Astrocyte (in vitro differentiated cells and primary cell): Measurements from ENCODE around the gene VPS39. TPM values are rescaled to one million over a fixed set of nuclear protein-coding genes. Genes with fewer than 3 reads are reported as not detected.
A peak's percentile ranks its signal among the peaks of the same experiment; 100 is the strongest.

ENCODE experiments used
- DNase-seq: peaks from one replicate; pipeline ENCODE4 v3.0.0-alpha.2; 2010; ENCODE audit warnings: low read depth
- FAIRE-seq: peaks from 2 replicates; lab custom pipeline; 2011; peaks lifted over from hg19 to GRCh38; lab: Jason Lieb, UNC
- H2AFZ ChIP-seq: 2 replicates; pipeline ENCODE4 v1.6.0; 2012; ENCODE audit warnings: low read depth, low read length, inconsistent platforms
- H3K27ac ChIP-seq: 2 replicates; pipeline ENCODE4 v1.5.1; 2011; ENCODE audit warnings: low read depth, low read length, inconsistent platforms
- H3K27me3 ChIP-seq: 2 replicates; pipeline ENCODE4 v1.6.0; 2011; ENCODE audit warnings: low read length, inconsistent platforms; ENCODE audit not compliant: insufficient read depth
- H3K36me3 ChIP-seq: 2 replicates; pipeline ENCODE4 v1.5.1; 2011; ENCODE audit warnings: low read length, inconsistent platforms; ENCODE audit not compliant: insufficient read depth
- H3K4me1 ChIP-seq: 2 replicates; pipeline ENCODE4 v1.5.1; 2011; ENCODE audit warnings: low read length, inconsistent platforms; ENCODE audit not compliant: insufficient read depth
- H3K4me2 ChIP-seq: 2 replicates; pipeline ENCODE4 v1.6.0; 2012; ENCODE audit warnings: low read length, inconsistent platforms
- H3K4me3 ChIP-seq: 2 replicates; pipeline ENCODE4 v1.5.1; 2011; ENCODE audit warnings: low read depth, mild to moderate bottlenecking, low read length, inconsistent platforms; ENCODE audit not compliant: insufficient read depth
- H3K79me2 ChIP-seq: 2 replicates; pipeline ENCODE4 v1.6.0; 2012; ENCODE audit warnings: mild to moderate bottlenecking, low read length, inconsistent platforms; ENCODE audit not compliant: insufficient read depth
- H3K9ac ChIP-seq: 2 replicates; pipeline ENCODE4 v1.6.0; 2012; ENCODE audit warnings: mild to moderate bottlenecking, low read length, inconsistent platforms
- H3K9me3 ChIP-seq: 2 replicates; pipeline ENCODE4 v1.5.1; 2012; ENCODE audit warnings: low read depth, mild to moderate bottlenecking, low read length, inconsistent platforms; ENCODE audit not compliant: insufficient read depth
- H4K20me1 ChIP-seq: 2 replicates; pipeline ENCODE4 v1.6.0; 2012; ENCODE audit warnings: low read length, inconsistent platforms; ENCODE audit not compliant: insufficient read depth
- H3K27ac Mint-ChIP-seq: one replicate; pipeline ENCODE4 v1.8.0; 2021; ENCODE audit warnings: mild to moderate bottlenecking, mixed read lengths; ENCODE audit not compliant: unreplicated experiment
- H3K27me3 Mint-ChIP-seq: one replicate; pipeline ENCODE4 v1.8.0; 2021; ENCODE audit warnings: low read depth, mixed read lengths; ENCODE audit not compliant: unreplicated experiment
- H3K36me3 Mint-ChIP-seq: one replicate; pipeline ENCODE4 v1.8.0; 2021; ENCODE audit warnings: low read depth, mixed read lengths; ENCODE audit not compliant: unreplicated experiment
- H3K4me1 Mint-ChIP-seq: one replicate; pipeline ENCODE4 v1.8.0; 2021; ENCODE audit warnings: low read depth, mixed read lengths; ENCODE audit not compliant: unreplicated experiment
- H3K4me3 Mint-ChIP-seq: one replicate; pipeline ENCODE4 v1.8.0; 2021; ENCODE audit warnings: mild to moderate bottlenecking, moderate library complexity, mixed read lengths; ENCODE audit not compliant: unreplicated experiment
- H3K9me3 Mint-ChIP-seq: one replicate; pipeline ENCODE4 v1.8.0; 2021; ENCODE audit warnings: mild to moderate bottlenecking, mixed read lengths; ENCODE audit not compliant: unreplicated experiment
- CTCF ChIP-seq: IDR thresholded peaks from 2 replicates; pipeline ENCODE4 v1.5.1; 2011; ENCODE audit warnings: low read depth, mild to moderate bottlenecking, inconsistent platforms, low read length, moderate library complexity; ENCODE audit not compliant: insufficient read depth
- EZH2 ChIP-seq: IDR thresholded peaks from 2 replicates; pipeline ENCODE4 v1.6.1; 2012; ENCODE audit warnings: mild to moderate bottlenecking, low read length, inconsistent platforms; ENCODE audit not compliant: insufficient read depth
- microRNA-seq: library from miRNA; unstranded; fragments of <30 nt; microRNA quantifications from one replicate; pipeline ENCODE4 v1.2.0, GENCODE V29; 2020
- total RNA-seq: library from RNA; stranded (reverse); gene quantifications from 2 replicates; pipeline ENCODE4 v1.2.1, GENCODE V29; 2021

Gene VPS39
- total RNA-seq, 1 donor from 2014 or later: 60.6 TPM

- DNase-seq (no peak), FAIRE-seq (no peak)
- no peak overlapping the region for H3K4me2 ChIP-seq
- Mint-ChIP-seq H3K4me3 (no peak overlapping the region), H3K36me3 (no peaks in the 10 kb centered on the region), H3K4me1 (no peaks in the 10 kb centered on the region), H3K27ac (no peak overlapping the region), H3K9me3 (peaks cover 2% of the 10 kb centered on the region), H3K27me3 (peaks cover 5% of the 10 kb centered on the region)
- H4K20me1 ChIP-seq: no peaks in the 10 kb centered on the region
- peaks cover 30% of the 10 kb centered on the region for H3K27me3 ChIP-seq
- no peak overlapping the region for H3K9ac ChIP-seq
- no peak overlapping the region for H2AFZ ChIP-seq
- no peak overlapping the region for H3K27ac ChIP-seq
- no peaks in the 10 kb centered on the region for H3K36me3 ChIP-seq
- no peaks in the 10 kb centered on the region for H3K9me3 ChIP-seq
- TF ChIP-seq CTCF (no peak), EZH2 (no peak)
- no peaks in the 10 kb centered on the region for H3K4me1 ChIP-seq
- H3K79me2 ChIP-seq: no peaks in the 10 kb centered on the region
- H3K4me3 ChIP-seq: no peak overlapping the region
Measured at GRCh38 chr15:42111924-42112323, 96.2 kb downstream of the VPS39 start.

DNA sequence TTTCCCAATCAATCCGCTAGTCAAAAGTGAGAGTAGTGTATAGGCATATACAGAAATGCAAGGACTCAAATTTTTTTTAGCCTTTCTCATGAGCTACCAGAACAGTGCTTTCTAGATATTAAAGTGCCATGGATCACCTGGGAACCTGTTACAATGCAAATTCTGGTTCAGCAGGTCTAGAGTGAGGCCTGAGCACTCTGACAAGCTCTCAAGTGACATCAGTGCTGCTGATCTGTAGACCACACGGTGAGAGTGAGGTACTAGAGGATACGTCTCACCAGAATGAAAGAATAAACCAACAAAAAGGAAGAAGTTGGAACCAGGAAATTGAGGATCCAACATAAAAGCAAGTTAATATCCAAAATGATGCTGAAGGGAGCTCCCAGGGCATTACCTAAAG is 97.7 kb downstream of the VPS39 start:
- Histone ChIP-seq H3K9ac (no peak overlapping the region), H3K9me3 (no peaks in the 10 kb centered on the region), H3K36me3 (no peaks in the 10 kb centered on the region), H3K4me3 (no peak overlapping the region), H3K79me2 (no peaks in the 10 kb centered on the region), H3K4me1 (no peaks in the 10 kb centered on the region), H4K20me1 (no peaks in the 10 kb centered on the region), H2AFZ (no peak overlapping the region), H3K27ac (no peak overlapping the region), H3K4me2 (no peak overlapping the region), H3K27me3 (peaks cover 28% of the 10 kb centered on the region)
- Mint-ChIP-seq H3K4me1 (peaks cover 2% of the 10 kb centered on the region), H3K27ac (no peak overlapping the region), H3K27me3 (peaks cover 7% of the 10 kb centered on the region), H3K9me3 (no peaks in the 10 kb centered on the region), H3K4me3 (no peak overlapping the region), H3K36me3 (no peaks in the 10 kb centered on the region)
- FAIRE-seq: no peak
- no peak for DNase-seq
- TF ChIP-seq CTCF (no peak), EZH2 (no peak)

DNA sequence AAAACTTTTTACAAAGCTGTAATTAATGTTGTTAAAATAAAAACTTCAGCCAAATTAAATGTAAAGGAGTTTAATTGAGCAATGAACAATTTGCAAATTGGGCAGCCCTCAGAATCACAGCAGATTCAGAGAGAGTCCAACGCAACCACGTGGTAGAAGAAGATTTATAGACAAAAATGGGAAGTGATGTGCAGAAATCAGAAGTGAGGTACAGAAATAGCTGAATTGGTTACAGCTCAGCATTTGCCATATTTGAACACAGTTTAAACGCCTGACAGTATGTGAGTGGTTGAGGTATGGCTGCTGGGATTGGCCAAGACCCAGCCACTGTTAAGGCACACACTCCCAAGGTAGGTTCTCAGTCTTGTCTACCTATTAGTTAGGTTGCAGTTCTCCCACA is 99.3 kb downstream of the VPS39 start:
- H4K20me1 ChIP-seq: no peaks in the 10 kb centered on the region
- H3K4me1 Mint-ChIP-seq: peaks cover 2% of the 10 kb centered on the region
- DNase-seq: no peak
- no peaks in the 10 kb centered on the region for H3K36me3 Mint-ChIP-seq
- no peak for FAIRE-seq
- no peaks in the 10 kb centered on the region for H3K79me2 ChIP-seq
- H3K9me3 ChIP-seq: no peaks in the 10 kb centered on the region
- H3K4me3 Mint-ChIP-seq: no peak overlapping the region
- no peak overlapping the region for H3K4me2 ChIP-seq
- no peak for TF ChIP-seq CTCF
- no peaks in the 10 kb centered on the region for H3K9me3 Mint-ChIP-seq
- H3K36me3 ChIP-seq: no peaks in the 10 kb centered on the region
- no peak overlapping the region for H3K4me3 ChIP-seq
- H3K27ac Mint-ChIP-seq: no peak overlapping the region
- no peak overlapping the region for H2AFZ ChIP-seq
- H3K4me1 ChIP-seq: no peaks in the 10 kb centered on the region
- no peak overlapping the region for H3K9ac ChIP-seq
- peaks cover 25% of the 10 kb centered on the region for H3K27me3 ChIP-seq
- no peak overlapping the region for H3K27ac ChIP-seq
- peaks cover 8% of the 10 kb centered on the region for H3K27me3 Mint-ChIP-seq

Small RNA genes lying within 50 kb of the gene (microRNA-seq; reads per million reads assigned to microRNA genes)
- 18.1 reads per million, percentile 44 among the genes with 10 or more reads in this experiment for gene MIR627

Other genes starting within 250 kb of the VPS39 start
- gene EHD4, start 235.7 kb downstream of the VPS39 start, total RNA-seq: 46.4 and 51.4 TPM in 2 replicates
- not detected in 2 replicates for gene PLA2G4E, start 187.3 kb downstream of the VPS39 start, total RNA-seq
- not detected in 2 replicates for gene PLA2G4D, start 113.7 kb downstream of the VPS39 start, total RNA-seq
- 0.30 TPM in 1 of 2 replicates, not detected in the other for gene PLA2G4F, start 51.7 kb downstream of the VPS39 start, total RNA-seq
- gene GANC, start 64.9 kb upstream of the VPS39 start, total RNA-seq: 12.5 and 13.4 TPM in 2 replicates
- gene TMEM87A, start 65.1 kb upstream of the VPS39 start, total RNA-seq: 39.6 and 40.9 TPM in 2 replicates
- gene CAPN3, start 151.2 kb upstream of the VPS39 start, total RNA-seq: 0.38 and 0.57 TPM in 2 replicates